Kidney epithelial cell (primary cell): Measurements from ENCODE around the gene PPIP5K2. TPM values are rescaled to one million over a fixed set of nuclear protein-coding genes. Genes with fewer than 3 reads are reported as not detected.

Experiments
- DNase-seq: peaks from one replicate; pipeline ENCODE4 v3.0.0-alpha.2; 2010; ENCODE audit warnings: low read depth
- H3K27me3 ChIP-seq: 2 replicates; pipeline ENCODE4 v1.6.0; 2011; ENCODE audit warnings: low read length; ENCODE audit not compliant: control insufficient read depth, insufficient read depth
- H3K36me3 ChIP-seq: 2 replicates; pipeline ENCODE4 v1.5.1; 2011; ENCODE audit warnings: low read length; ENCODE audit not compliant: control insufficient read depth, insufficient read depth
- H3K4me3 ChIP-seq: 2 replicates; pipeline ENCODE4 v1.5.1; 2011; ENCODE audit warnings: low read depth, mild to moderate bottlenecking, control low read depth, low read length
- CTCF ChIP-seq: IDR thresholded peaks from 2 replicates; pipeline ENCODE4 v1.5.1; 2011; ENCODE audit warnings: mild to moderate bottlenecking, moderate library complexity, low read length, control low read depth, inconsistent platforms; ENCODE audit not compliant: insufficient read depth, poor library complexity, severe bottlenecking
- total RNA-seq: library from RNA; depleted of rRNA; stranded (reverse); fragments of >200 nt; gene quantifications from 2 replicates; pipeline ENCODE4 v1.2.3, GENCODE V29; 2015

PPIP5K2 gene
- total RNA-seq, 1 donor from 2014 or later, result 49.9 TPM

- no peak for TF ChIP-seq CTCF
- Histone ChIP-seq H3K36me3 (no peaks in the 10 kb centered on the region), H3K4me3 (no peak overlapping the region), H3K27me3 (no peaks in the 10 kb centered on the region)
- no peak for DNase-seq
Observed at GRCh38 chr5:103114440-103114839, 5.7 kb upstream of the PPIP5K2 start.

GRCh38 chr5:103117471-103117991 lies 2.6 kb upstream of the PPIP5K2 start:
- Histone ChIP-seq H3K4me3 (no peak overlapping the region), H3K27me3 (no peaks in the 10 kb centered on the region), H3K36me3 (no peaks in the 10 kb centered on the region)
- no peak for DNase-seq
- no peak for TF ChIP-seq CTCF

- TF ChIP-seq CTCF, result no peak
- no peak for DNase-seq
- Histone ChIP-seq H3K27me3 (no peaks in the 10 kb centered on the region), H3K4me3 (peak overlapping the region; percentile 59), H3K36me3 (no peaks in the 10 kb centered on the region)
Observed at GRCh38 chr5:103119070-103119764, 884 bp upstream of the PPIP5K2 start.

- DNase-seq, result no peak
Observed at GRCh38 chr5:103120607-103121200, 603 bp downstream of the PPIP5K2 start.

GRCh38 chr5:103122242-103122641 lies 2.1 kb downstream of the PPIP5K2 start:
- no peak overlapping the region for H3K4me3 ChIP-seq
- no peak for DNase-seq
- no peaks in the 10 kb centered on the region for H3K27me3 ChIP-seq
- no peaks in the 10 kb centered on the region for H3K36me3 ChIP-seq
- TF ChIP-seq CTCF, result no peak

More at GRCh38 chr5:103120607-103121200, 603 bp downstream of the PPIP5K2 start:
- Histone ChIP-seq H3K27me3 (no peaks in the 10 kb centered on the region), H3K4me3 (peak overlapping the region; percentile 59), H3K36me3 (no peaks in the 10 kb centered on the region)
- TF ChIP-seq CTCF, result no peak
